Measurements from ENCODE around the gene LMO3. TPM values are rescaled to one million over a fixed set of nuclear protein-coding genes. Genes with fewer than 3 reads are reported as not detected.
"Not testable (repeated sequence)": the region's sequence is repeated elsewhere in the genome, so short reads cannot be mapped to it uniquely, and the experiment has no call there.

The LMO3 gene
- total RNA-seq, 1 donor from 2014 or later: 61.2 TPM

GRCh38 chr12:16553457-16553856 lies 52.5 kb downstream of the LMO3 start:
- DNase-seq (ENCODE audit: low spot score): no peak

- no peak for DNase-seq (ENCODE audit: low spot score)
These were observed 53.7 kb downstream of the LMO3 start for GRCh38 chr12:16552301-16552700.

- DNase-seq (ENCODE audit: low spot score): no peak
These were observed 60.1 kb downstream of the LMO3 start for GRCh38 chr12:16545836-16546235.

GRCh38 chr12:16542586-16542985 lies 63.4 kb downstream of the LMO3 start:
- no peak for DNase-seq (ENCODE audit: low spot score)

GRCh38 chr12:16537652-16538051 lies 68.3 kb downstream of the LMO3 start:
- DNase-seq (ENCODE audit: low spot score): not testable (repeated sequence)

- no peak for DNase-seq (ENCODE audit: low spot score)
These were observed 74.3 kb downstream of the LMO3 start for GRCh38 chr12:16531621-16532020.

GRCh38 chr12:16530268-16530850 lies 75.6 kb downstream of the LMO3 start:
- DNase-seq (ENCODE audit: low spot score): no peak

GRCh38 chr12:16526693-16527092 lies 79.3 kb downstream of the LMO3 start:
- no peak for DNase-seq (ENCODE audit: low spot score)

- no peak for DNase-seq (ENCODE audit: low spot score)
These were observed 81.6 kb downstream of the LMO3 start for GRCh38 chr12:16524378-16524777.

GRCh38 chr12:16523951-16524331 lies 82.0 kb downstream of the LMO3 start:
- DNase-seq (ENCODE audit: low spot score): no peak

GRCh38 chr12:16523284-16523950 lies 82.5 kb downstream of the LMO3 start:
- no peak for DNase-seq (ENCODE audit: low spot score)

- DNase-seq (ENCODE audit: low spot score): no peak
These were observed 85.6 kb downstream of the LMO3 start for GRCh38 chr12:16520328-16520727.

- DNase-seq (ENCODE audit: low spot score): no peak
These were observed 90.3 kb downstream of the LMO3 start for GRCh38 chr12:16515666-16516065.

- no peak for DNase-seq (ENCODE audit: low spot score)
These were observed 92.7 kb downstream of the LMO3 start for GRCh38 chr12:16513231-16513630.

GRCh38 chr12:16509411-16509810 lies 96.6 kb downstream of the LMO3 start:
- no peak for DNase-seq (ENCODE audit: low spot score)

GRCh38 chr12:16506394-16506793 lies 99.6 kb downstream of the LMO3 start:
- no peak for DNase-seq (ENCODE audit: low spot score)

- no peak for DNase-seq (ENCODE audit: low spot score)
These were observed 101.8 kb downstream of the LMO3 start for GRCh38 chr12:16504200-16504599.

GRCh38 chr12:16499611-16500010 lies 106.4 kb downstream of the LMO3 start:
- DNase-seq (ENCODE audit: low spot score): no peak
